H9 (cell line): Measurements from ENCODE around the gene NIN. TPM values are rescaled to one million over a fixed set of nuclear protein-coding genes. Genes with fewer than 3 reads are reported as not detected.

Source experiments
- DNase-seq: peaks from one replicate; pipeline ENCODE4 v3.0.0-alpha.2; 2017
- H2AFZ ChIP-seq: one replicate; pipeline ENCODE4 v1.6.1; 2013; ENCODE audit warnings: mild to moderate bottlenecking, low read length, control low read depth, moderate library complexity
- H2AK5ac ChIP-seq: 2 replicates; pipeline ENCODE4 v1.6.1; 2013; ENCODE audit warnings: low read length, control low read depth, mixed read lengths; ENCODE audit not compliant: insufficient read length
- H2BK120ac ChIP-seq: one replicate; pipeline ENCODE4 v1.6.1; 2013; ENCODE audit warnings: low read depth, mild to moderate bottlenecking, low read length, control low read depth, inconsistent platforms; ENCODE audit not compliant: poor library complexity, severe bottlenecking
- H2BK12ac ChIP-seq: 2 replicates; pipeline ENCODE4 v1.6.1; 2013; ENCODE audit warnings: low read length, control low read depth, mixed read lengths, low read depth; ENCODE audit not compliant: insufficient read length
- H2BK15ac ChIP-seq: 2 replicates; pipeline ENCODE4 v1.6.1; 2013; ENCODE audit warnings: low read depth, low read length, control low read depth
- H2BK20ac ChIP-seq: one replicate; pipeline ENCODE4 v1.6.1; 2013; ENCODE audit warnings: low read depth, mild to moderate bottlenecking, low read length, control low read depth, inconsistent platforms; ENCODE audit not compliant: poor library complexity, severe bottlenecking
- H2BK5ac ChIP-seq: 2 replicates; pipeline ENCODE4 v1.6.1; 2013; ENCODE audit warnings: low read length, control low read depth, mixed read lengths; ENCODE audit not compliant: insufficient read length
- H3K14ac ChIP-seq: 2 replicates; pipeline ENCODE4 v1.6.1; 2013; ENCODE audit warnings: low read length, control low read depth; ENCODE audit not compliant: insufficient read depth
- H3K18ac ChIP-seq: 2 replicates; pipeline ENCODE4 v1.6.1; 2013; ENCODE audit warnings: low read depth, mild to moderate bottlenecking, mixed read lengths, low read length, control low read depth; ENCODE audit not compliant: insufficient read length
- H3K23ac ChIP-seq: 2 replicates; pipeline ENCODE4 v1.6.1; 2013; ENCODE audit warnings: low read length, control low read depth, mixed read lengths, low read depth; ENCODE audit not compliant: insufficient read length
- H3K23me2 ChIP-seq: 2 replicates; pipeline ENCODE4 v1.6.1; 2013; ENCODE audit warnings: low read depth, mild to moderate bottlenecking, mixed read lengths, low read length, control low read depth; ENCODE audit not compliant: insufficient read length, poor library complexity, severe bottlenecking
- H3K27ac ChIP-seq: 2 replicates; pipeline ENCODE4 v1.5.1; 2013; ENCODE audit warnings: low read length, control low read depth, mixed read lengths, low read depth; ENCODE audit not compliant: insufficient read length
- H3K27me3 ChIP-seq: 2 replicates; pipeline ENCODE4 v1.6.1; 2013; ENCODE audit warnings: low read length, control low read depth, inconsistent platforms; ENCODE audit not compliant: insufficient read depth
- H3K4ac ChIP-seq: 2 replicates; pipeline ENCODE4 v1.6.1; 2013; ENCODE audit warnings: low read depth, mild to moderate bottlenecking, control low read depth, inconsistent platforms, low read length, moderate library complexity
- H3K4me1 ChIP-seq: 2 replicates; pipeline ENCODE4 v1.6.1; 2013; ENCODE audit warnings: low read length, control low read depth, inconsistent platforms; ENCODE audit not compliant: insufficient read depth
- H3K4me2 ChIP-seq: 2 replicates; pipeline ENCODE4 v1.6.1; 2013; ENCODE audit warnings: low read length, control low read depth, mixed read lengths; ENCODE audit not compliant: insufficient read length, insufficient read depth
- H3K56ac ChIP-seq: 2 replicates; pipeline ENCODE4 v1.6.1; 2013; ENCODE audit warnings: low read depth, mild to moderate bottlenecking, mixed read lengths, low read length, control low read depth; ENCODE audit not compliant: insufficient read length
- H3K79me1 ChIP-seq: 2 replicates; pipeline ENCODE4 v1.6.1; 2013; ENCODE audit warnings: low read depth, mild to moderate bottlenecking, moderate library complexity, low read length, control low read depth, inconsistent platforms; ENCODE audit not compliant: insufficient read depth, poor library complexity, severe bottlenecking
- H3K79me2 ChIP-seq: 2 replicates; pipeline ENCODE4 v1.6.1; 2013; ENCODE audit warnings: low read length, control low read depth, inconsistent platforms; ENCODE audit not compliant: insufficient read depth
- H3K9ac ChIP-seq: 2 replicates; pipeline ENCODE4 v1.6.1; 2013; ENCODE audit warnings: low read length, control low read depth, mixed read lengths; ENCODE audit not compliant: insufficient read length; ENCODE audit errors: extremely low read depth
- H3K9me3 ChIP-seq: one replicate; pipeline ENCODE4 v1.6.1; 2013; ENCODE audit warnings: low read depth, low read length, inconsistent platforms; ENCODE audit not compliant: control insufficient read depth
- H3T11ph ChIP-seq: one replicate; pipeline ENCODE4 v1.6.1; 2013; ENCODE audit warnings: mild to moderate bottlenecking, low read length, control low read depth, inconsistent platforms
- H4K20me1 ChIP-seq: one replicate; pipeline ENCODE4 v1.6.1; 2013; ENCODE audit not compliant: control insufficient read depth, insufficient read length, insufficient read depth
- H4K5ac ChIP-seq: 2 replicates; pipeline ENCODE4 v1.6.1; 2013; ENCODE audit warnings: low read depth, mild to moderate bottlenecking, mixed read lengths, low read length, control low read depth; ENCODE audit not compliant: insufficient read length
- H4K8ac ChIP-seq: replicated peaks from 2 replicates; pipeline ENCODE4 v1.6.1; 2013; ENCODE audit warnings: low read length, control low read depth, mixed read lengths, low read depth; ENCODE audit not compliant: insufficient read length
- H4K91ac ChIP-seq: 2 replicates; pipeline ENCODE4 v1.6.1; 2013; ENCODE audit warnings: low read depth, mild to moderate bottlenecking, moderate library complexity, mixed read lengths, low read length, control low read depth; ENCODE audit not compliant: insufficient read length
- H3K27ac Mint-ChIP-seq, 3 experiments: 2 replicates in 2 of 3; 3 replicates in 1 of 3; pipeline ENCODE4 v1.8.0; 2020 to 2021; ENCODE audit warnings: mixed read lengths in 3 of 3, mild to moderate bottlenecking in 1 of 3, moderate library complexity in 1 of 3
- H3K27me3 Mint-ChIP-seq: 2 replicates; pipeline ENCODE4 v1.8.0; 2021; ENCODE audit warnings: low read depth, mild to moderate bottlenecking, moderate library complexity, mixed read lengths
- H3K36me3 Mint-ChIP-seq, 3 experiments: 2 replicates in 2 of 3; 3 replicates in 1 of 3; pipeline ENCODE4 v1.8.0; 2020 to 2021; ENCODE audit warnings: low read depth in 3 of 3, mixed read lengths in 3 of 3; ENCODE audit not compliant: insufficient read depth in 1 of 3
- H3K4me1 Mint-ChIP-seq, 2 experiments: 2 replicates each; pipeline ENCODE4 v1.8.0; 2020; ENCODE audit warnings: mixed read lengths in 2 of 2
- H3K4me3 Mint-ChIP-seq, 2 experiments: 2 replicates in 1 of 2; 3 replicates in 1 of 2; pipeline ENCODE4 v1.8.0; 2020 to 2021; ENCODE audit warnings: mild to moderate bottlenecking in 2 of 2, mixed read lengths in 2 of 2, moderate library complexity in 1 of 2
- H3K9me3 Mint-ChIP-seq, 2 experiments: 2 replicates in 1 of 2; 3 replicates in 1 of 2; pipeline ENCODE4 v1.8.0; 2020; ENCODE audit warnings: mild to moderate bottlenecking in 2 of 2, mixed read lengths in 2 of 2, moderate library complexity in 1 of 2
- WGBS: extraction: QIAGEN DNeasy Blood & Tissue Kit; methylation state at CpG from one replicate; pipeline ENCODE4 v1.1.7; 2013; ENCODE audit warnings: missing lambda C conversion rate, low lambda C conversion rate, mixed read lengths; ENCODE audit not compliant: insufficient read length; ENCODE audit errors: extremely low coverage; 5-methylcytosine and 5-hydroxymethylcytosine counted together
- total RNA-seq: library from RNA; stranded (reverse); gene quantifications from 2 replicates; pipeline ENCODE4 v1.2.1, GENCODE V29; 2021
- TF ChIP-seq, protein P1 (sequence below): fragments of 200-600 bp; sonication (generic); conservative IDR thresholded peaks from 3 replicates; pipeline ENCODE4 v1.8.0; 2021; ENCODE audit warnings: antibody characterized with exemption, mild to moderate bottlenecking

Gene NIN
- total RNA-seq, 1 experiment from 2014 or later: 18.4 TPM

DNA sequence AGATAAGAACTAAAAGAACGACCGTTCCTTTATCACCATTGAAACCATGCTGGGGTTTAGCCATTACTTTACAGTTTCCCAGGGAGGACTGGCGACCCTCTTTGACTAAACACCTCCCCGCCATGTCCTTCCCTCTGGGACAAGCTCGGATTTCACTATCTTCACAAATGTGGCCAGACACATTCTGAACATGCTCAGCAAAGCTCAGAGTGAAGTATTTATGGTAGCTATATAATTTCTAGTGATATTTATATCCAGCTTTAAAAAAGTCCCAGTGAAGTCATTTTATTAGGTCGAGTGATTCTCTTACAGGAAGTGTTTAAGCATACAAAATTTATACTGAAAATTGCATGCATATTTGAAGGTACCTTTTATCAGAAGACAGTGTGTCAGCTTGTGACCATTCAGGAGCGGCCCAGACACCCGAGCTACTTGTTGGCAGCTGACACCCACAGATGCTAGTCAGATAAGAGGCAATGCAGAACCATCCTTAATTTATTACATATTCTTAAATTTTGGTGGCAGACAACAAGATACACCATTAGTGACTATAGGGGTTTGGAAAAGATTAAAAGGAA lies 36.8 kb downstream of the NIN start:
- no peak overlapping the region for H4K8ac ChIP-seq
- 0 out of 2 replicates have a peak, but pooled peaks cover 3% of the 10 kb centered on the region for H3K4me1 ChIP-seq
- TF ChIP-seq, protein P1, sequence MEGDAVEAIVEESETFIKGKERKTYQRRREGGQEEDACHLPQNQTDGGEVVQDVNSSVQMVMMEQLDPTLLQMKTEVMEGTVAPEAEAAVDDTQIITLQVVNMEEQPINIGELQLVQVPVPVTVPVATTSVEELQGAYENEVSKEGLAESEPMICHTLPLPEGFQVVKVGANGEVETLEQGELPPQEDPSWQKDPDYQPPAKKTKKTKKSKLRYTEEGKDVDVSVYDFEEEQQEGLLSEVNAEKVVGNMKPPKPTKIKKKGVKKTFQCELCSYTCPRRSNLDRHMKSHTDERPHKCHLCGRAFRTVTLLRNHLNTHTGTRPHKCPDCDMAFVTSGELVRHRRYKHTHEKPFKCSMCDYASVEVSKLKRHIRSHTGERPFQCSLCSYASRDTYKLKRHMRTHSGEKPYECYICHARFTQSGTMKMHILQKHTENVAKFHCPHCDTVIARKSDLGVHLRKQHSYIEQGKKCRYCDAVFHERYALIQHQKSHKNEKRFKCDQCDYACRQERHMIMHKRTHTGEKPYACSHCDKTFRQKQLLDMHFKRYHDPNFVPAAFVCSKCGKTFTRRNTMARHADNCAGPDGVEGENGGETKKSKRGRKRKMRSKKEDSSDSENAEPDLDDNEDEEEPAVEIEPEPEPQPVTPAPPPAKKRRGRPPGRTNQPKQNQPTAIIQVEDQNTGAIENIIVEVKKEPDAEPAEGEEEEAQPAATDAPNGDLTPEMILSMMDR: no peak
- no peak overlapping the region for H2BK12ac ChIP-seq
- Mint-ChIP-seq H3K27ac (no peak overlapping the region), H3K9me3 (no peaks in the 10 kb centered on the region), H3K36me3 (peaks cover 0 to 13% (median 4%) of the 10 kb centered on the region in 3 experiments; a peak in 5 of 7 replicates), H3K27me3 (no peaks in the 10 kb centered on the region), H3K4me3 (no peak overlapping the region), H3K4me1 (peaks cover 16% of the 10 kb centered on the region in 2 experiments; a peak in 3 of 4 replicates)
- no peak overlapping the region for H2BK5ac ChIP-seq
- H3K9me3 ChIP-seq: no peaks in the 10 kb centered on the region
- no peaks in the 10 kb centered on the region for H3K23me2 ChIP-seq
- no peak for DNase-seq
- H3K4ac ChIP-seq: no peak overlapping the region
- H3K79me1 ChIP-seq: no peaks in the 10 kb centered on the region
- no peak overlapping the region for H2BK15ac ChIP-seq
- H3K4me2 ChIP-seq: no peak overlapping the region
- no peak overlapping the region for H3K9ac ChIP-seq
- H3T11ph ChIP-seq: no peak overlapping the region
- no peak overlapping the region for H3K18ac ChIP-seq
- no peak overlapping the region for H3K23ac ChIP-seq
- no peaks in the 10 kb centered on the region for H4K20me1 ChIP-seq
- no peaks in the 10 kb centered on the region for H3K79me2 ChIP-seq
- no CpG with 5 or more reads among the region's 8 CpGs for WGBS
- no peak overlapping the region for H2AK5ac ChIP-seq
- H3K27me3 ChIP-seq: no peaks in the 10 kb centered on the region
- H4K5ac ChIP-seq: no peak overlapping the region
- H2BK20ac ChIP-seq: no peak overlapping the region
- no peak overlapping the region for H4K91ac ChIP-seq
- H3K27ac ChIP-seq: no peak overlapping the region
- H2AFZ ChIP-seq: no peak overlapping the region
- H2BK120ac ChIP-seq: no peak overlapping the region
- no peak overlapping the region for H3K56ac ChIP-seq
- H3K14ac ChIP-seq: no peak overlapping the region
